DMS53 (cell line): ENCODE results near the gene SPIRE1.
A peak's percentile ranks its signal among the peaks of the same experiment; 100 is the strongest.

Source experiments
- DNase-seq: peaks from one replicate; lab custom pipeline; 2025; lab: John Stamatoyannopoulos, UW

Gene SPIRE1

DNA sequence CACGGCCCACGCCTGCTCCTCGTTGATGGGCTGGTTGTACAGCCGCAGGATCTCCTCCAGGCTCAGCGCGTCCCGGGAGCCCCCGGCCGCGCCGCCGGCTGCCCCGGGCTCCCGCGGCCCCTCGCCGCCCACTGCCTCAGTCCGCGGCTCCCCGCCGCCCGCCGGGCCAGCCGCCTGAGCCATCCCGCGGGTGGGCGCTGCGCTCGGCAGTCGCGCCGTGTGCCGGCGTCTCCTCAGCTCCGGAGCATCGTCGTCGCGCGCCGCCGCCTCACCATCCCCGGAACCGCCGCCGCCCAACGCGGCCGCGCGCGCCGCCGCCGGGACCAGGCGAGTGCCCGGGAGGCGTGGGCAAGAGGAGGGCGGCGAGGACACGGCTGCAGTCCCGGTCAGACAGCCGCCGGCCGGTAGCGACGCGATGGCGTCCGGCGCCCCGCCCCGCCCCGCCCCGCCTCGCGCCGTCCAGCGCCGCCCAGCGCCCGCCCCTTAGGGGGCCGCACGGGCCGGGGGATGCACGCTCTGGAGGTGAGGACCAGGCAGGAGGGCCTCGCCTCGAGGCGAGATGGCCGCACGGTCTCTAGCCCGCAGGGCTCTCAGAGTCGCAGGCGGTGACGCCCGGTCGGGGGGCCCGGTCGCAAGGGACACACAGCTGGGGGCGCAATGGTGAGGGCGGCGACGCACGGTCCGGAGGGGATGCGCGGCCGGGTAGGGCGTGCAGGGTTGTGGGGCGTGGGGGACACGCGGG, at the start of gene SPIRE1:
Gene SPIRE1 (minus strand): TSS at position 424 of the 742 bp plus-strand sequence. CDS start 241 bp downstream, at position 183.
- peak; percentile 95 for DNase-seq

GRCh38 chr18:12703664-12704063, 45.8 kb upstream of the SPIRE1 start:
- peak; percentile 46 for DNase-seq

DNA sequence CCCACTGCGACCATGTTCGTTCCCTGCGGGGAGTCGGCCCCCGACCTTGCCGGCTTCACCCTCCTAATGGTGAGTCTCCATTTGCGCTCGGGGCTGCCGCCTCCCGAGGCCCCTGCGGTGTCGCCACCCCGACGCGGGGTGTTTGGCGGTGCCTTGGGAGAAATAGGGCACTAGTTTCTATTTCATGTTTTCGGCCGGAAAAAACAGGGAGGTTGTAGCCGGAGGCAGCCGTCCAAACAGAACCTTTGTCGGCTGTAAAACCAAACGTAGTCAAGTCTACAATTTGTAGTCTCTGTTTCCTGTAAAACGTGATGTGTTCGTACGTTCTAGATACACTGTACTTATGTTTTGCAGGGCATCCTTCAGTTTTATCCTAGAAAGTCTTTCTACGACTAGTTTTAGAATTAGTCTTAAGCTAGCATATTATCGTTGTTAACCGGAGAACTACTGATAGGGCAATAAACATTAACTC, 45.2 kb upstream of the SPIRE1 start:
- DNase-seq, result no peak

DNA sequence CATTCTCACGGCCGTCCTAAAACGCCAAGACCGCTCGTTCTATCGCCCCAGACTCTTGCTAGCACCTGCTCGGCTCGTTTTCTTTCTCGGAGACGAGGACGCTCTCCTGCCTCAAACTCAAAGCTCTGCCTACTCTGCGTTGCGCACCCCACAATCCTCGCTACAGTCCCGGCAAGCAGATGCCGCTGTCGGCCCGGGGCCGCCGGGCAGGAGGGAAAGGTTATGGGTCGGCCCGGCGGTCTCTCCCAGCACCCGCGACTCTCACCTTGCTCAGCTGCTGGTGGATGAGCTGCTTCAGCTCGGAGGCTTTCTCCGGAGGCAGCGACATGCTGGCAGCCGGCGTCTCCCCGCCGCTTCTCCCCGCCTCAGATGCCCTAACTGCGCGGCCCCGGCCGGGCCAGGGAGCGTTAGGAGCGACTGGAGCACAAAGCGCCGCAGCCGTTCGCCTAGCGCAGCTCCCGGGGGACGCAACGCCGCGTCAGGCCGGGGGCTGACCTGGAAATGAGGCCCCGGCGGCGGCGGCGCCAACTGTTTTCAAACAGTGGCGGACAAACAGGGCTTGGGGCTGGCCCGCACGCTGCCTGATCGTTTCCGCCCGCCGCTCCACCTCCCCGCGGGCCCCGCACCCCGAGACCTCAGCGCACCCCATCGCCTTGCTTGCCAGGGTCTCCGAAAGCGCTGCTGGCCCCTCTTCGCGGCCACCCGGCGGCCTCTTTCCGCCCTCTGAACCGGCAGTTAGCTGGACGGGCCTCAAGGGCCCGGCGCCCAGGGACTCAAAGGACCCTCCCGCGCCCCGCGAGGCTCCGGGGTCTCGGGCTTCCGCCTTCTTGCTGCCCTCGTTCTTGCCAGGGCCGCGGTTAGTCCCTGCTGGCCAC, 44.6 kb upstream of the SPIRE1 start, which contains the start of the genes CEP76 and PSMG2:
Gene CEP76 (minus strand): TSS at position 503 of the 875 bp plus-strand sequence. CDS start 175 bp downstream, at position 328.
Gene PSMG2 (plus strand): TSS at position 822 of the 875 bp plus-strand sequence. CDS start 66 bp downstream, outside the sequence.
- DNase-seq, result peak; percentile 99

GRCh38 chr18:12701161-12701560, 43.3 kb upstream of the SPIRE1 start:
- DNase-seq, result no peak

GRCh38 chr18:12699747-12700146, 41.8 kb upstream of the SPIRE1 start:
- DNase-seq, result peak; percentile 45

- DNase-seq, result no peak
These were observed 36.1 kb upstream of the SPIRE1 start for GRCh38 chr18:12694032-12694431.

DNA sequence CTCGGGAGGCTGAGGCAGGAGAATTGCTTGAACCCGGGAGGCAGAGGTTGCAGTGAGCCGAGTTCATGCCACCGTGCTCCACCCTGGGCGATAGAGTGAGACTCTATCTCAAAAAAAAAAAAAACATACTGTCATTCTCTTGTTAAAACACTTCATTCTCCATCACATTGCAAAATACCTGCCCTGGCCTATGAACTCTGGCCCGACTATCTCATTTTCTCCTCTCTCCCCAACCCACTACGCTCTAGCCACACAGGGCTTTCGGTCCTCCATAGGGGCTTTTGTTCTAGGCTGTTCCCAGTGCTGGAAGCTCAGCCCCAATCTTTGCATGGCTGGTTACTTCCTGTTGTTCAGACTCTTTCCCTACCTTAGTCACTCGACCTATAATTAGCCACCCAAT, 34.3 kb upstream of the SPIRE1 start:
- no peak for DNase-seq

GRCh38 chr18:12689256-12689850, 31.4 kb upstream of the SPIRE1 start:
- no peak for DNase-seq

GRCh38 chr18:12686100-12686499, 28.2 kb upstream of the SPIRE1 start:
- DNase-seq, result peak; percentile 48

DNA sequence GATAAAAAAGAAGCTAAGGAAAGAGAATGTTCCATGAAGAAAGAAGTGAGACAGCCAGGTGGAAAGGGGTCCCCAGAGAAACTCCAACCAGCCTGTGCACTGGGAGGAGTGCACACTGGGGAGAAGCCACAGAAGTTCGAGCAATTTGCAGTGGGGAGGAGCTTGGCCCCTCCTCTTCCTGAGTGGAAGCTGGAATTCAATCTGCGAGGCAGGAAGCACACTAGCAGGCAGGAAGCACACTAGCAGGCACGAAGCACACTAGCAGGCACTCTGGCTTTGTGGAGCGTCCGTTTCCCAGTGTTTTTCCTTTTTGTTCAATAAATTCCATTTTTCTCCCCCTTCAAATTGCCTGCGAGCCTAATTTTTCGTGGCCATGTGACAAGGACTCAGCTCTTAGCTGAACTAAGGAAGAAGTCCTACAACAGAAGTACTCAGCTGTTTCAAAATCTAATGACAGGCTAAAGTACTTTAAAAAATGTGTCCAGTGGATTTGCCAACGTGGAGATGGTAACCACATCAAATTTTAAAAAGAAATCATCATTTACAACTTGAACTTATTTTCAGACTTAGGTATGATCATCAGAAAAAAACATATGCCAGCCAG, 21.4 kb upstream of the SPIRE1 start:
- peak; percentile 54 for DNase-seq

DNA sequence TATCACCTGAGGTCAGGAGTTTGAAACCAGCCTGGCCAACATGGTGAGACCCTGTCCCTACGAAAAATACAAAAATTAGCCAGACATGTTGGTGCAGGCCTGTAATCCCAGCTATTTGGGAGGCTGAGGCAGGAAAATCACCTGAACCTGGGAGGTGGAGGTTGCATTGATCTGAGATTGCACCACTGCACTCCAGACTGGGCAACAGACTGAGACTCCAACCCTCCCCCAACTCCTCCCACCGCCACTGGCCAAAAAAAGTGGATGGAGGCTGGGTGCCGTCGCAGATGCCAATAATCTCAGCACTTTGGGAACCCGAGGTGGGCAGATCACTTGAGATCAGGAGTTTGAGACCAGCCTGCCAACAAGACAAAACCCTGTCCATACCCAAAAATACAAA, 10.1 kb upstream of the SPIRE1 start:
- no peak for DNase-seq

DNA sequence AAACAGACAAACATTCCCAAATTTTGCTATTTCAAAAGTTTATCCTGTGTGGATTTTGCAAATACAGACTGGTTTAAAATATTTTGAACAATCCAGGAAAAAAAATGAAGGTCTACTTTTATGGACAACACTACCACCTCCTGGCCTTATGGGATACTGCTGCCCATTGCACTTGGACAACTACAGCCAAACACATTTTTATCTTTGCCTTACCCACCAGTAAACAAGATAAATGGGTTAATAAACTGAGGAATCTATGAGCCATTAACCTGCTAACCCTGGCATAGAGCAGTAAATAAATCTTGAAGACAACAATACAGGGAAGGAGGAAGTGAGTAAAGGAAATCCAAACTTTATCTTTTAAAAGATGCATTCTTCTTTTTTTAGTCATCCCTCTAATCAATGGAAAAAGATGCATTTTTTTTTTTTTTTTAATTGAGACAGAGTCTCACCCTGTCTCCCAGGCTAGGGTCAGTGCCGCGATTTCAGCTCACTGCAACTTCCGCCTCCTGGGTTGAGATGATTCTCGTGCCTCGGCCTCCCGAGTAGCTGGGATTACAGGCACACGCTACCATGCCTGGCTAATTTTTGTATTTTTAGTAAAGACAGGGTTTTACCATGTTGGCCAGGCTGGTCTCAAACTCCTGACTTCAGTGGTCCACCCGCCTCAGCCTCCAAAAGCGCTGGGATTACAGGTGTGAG, 2.1 kb upstream of the SPIRE1 start:
- DNase-seq, result peak; percentile 85

DNA sequence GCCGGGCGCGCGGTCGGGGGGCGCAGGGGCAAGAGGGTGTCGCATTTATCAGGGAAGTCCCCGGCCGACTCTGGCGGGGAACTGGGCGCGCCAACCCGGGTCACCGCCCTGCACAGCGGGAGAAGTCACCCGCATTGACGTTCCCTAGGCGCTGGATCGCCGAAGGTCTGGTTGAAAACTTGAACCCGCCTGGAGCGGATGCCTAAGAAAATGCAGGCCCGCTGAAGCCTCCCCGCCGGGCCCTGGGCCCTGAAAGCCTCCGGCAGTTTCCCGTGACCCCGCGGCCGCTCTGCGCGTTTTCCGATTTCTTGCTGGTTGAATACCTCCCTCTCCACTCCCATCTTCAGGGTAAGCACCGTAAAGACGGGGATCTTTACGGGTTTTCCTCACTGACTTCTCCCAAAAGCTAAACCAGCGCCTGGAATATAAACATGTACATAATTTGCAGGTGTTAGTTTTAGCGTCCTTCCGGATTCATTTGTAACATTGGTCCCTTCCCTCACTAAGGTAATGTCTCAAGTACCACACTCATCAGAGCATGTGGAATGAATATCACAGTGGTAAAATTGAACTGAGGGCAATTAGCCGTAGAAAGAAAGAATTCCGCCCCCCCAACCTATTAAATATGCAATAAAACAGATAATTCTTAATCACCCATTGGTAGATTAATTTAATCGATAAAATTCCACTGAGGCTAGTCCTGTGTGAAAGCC, 675 bp upstream of the SPIRE1 start:
- DNase-seq, result peak; percentile 88

DNA sequence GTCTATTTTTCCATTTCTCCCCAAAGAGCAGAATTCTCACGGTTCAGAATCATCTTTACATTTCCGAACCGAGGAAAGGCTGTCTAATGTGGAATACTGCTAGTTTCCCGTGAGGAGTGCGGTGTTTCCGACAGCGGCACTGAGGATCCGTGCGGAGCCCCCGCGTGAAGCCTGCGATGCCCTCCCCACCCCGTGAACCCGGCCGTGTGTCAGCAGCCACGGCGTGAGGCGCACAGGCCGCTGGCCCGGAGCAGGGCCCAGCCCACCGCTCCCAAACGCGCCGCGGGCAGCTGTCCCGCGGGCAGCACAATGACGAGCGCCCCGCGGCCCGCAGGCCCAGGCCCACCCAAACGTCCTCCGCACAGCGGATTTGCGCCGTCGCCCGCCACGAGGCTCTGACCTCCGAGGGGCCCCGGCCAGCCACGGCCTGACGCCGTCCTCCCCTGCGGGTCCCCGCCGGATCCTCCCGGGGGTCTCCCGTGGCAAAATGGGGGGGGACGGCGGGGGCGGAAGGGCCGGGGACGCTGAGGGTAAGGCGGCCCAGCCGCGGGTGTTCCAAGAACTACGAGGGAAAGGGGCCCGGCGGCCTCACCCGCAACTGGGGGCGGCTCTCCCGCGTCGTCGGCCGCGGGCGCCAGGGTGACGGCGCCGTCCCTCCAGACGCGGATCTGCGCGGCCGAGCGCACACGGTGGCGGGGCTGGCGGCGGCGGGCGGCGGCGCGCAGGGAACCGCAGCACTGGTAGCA, 796 bp downstream of the SPIRE1 start:
- peak; percentile 90 for DNase-seq

DNA sequence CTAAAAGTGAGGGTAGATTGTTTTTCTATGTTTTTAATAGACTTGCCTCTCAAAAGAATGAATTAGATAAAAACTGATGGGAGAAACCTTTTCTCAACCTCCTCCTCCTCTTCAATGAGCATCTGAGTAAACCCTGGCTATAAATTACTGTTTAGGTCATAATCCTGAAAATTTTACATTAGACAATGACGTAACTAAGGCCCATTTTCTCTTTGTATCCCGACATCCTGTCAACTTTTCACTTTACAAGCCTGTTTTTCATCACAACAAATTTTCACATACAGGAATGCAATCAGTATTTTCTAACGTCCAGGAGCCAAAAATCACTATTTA, 1.3 kb downstream of the SPIRE1 start:
- peak; percentile 62 for DNase-seq

DNA sequence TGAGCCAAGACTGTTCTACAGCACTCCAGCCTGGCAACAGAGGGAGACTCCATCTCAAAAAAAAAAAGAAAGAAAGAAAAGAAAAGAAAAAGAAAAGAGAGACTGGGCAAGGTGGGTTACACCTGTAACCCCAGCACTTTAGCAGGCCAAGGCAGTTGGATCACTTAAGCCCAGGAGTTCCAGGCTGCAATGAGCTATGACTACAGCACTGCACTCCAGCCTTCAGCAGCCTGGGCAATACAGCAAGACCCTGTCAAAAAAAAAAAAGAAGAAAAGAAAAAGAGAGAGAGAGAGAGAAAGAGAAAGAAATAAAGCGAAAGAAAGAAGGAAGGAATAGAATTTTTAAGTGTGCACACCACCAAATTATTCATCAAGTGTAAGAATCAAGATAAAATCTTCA, 2.9 kb downstream of the SPIRE1 start:
- no peak for DNase-seq

- DNase-seq, result no peak
These were observed 5.0 kb downstream of the SPIRE1 start for GRCh38 chr18:12652861-12653401.

- no peak for DNase-seq
These were observed 6.3 kb downstream of the SPIRE1 start for GRCh38 chr18:12651651-12652050.

DNA sequence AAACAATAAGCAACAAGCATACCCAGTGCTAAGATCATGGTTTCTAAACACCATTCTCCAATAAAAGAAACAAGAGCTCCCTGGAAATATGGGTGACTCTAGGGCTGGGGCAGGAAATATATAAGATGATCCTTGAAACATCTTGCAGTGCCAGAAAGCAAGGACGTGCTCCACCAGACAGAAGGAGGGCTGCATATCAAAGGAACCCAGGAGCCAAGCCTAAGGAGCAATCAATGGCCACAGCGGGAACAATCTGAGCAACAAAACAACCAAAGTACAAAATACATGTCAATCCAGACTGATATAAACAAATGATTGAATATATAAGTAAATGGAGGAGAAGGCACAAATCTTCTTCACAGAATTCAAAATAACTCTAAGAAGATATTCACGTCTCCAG, 10.1 kb downstream of the SPIRE1 start:
- DNase-seq, result no peak
